Stimulated activated CD4-positive, alpha-beta T cell treated with anti-CD3 and anti-CD28 coated beads, TNF-alpha, amount 100 ng/mL, for 4 hours (primary cell): ENCODE results near the gene SNAPC1.
A peak's percentile ranks its signal among the peaks of the same experiment; 100 is the strongest.

ENCODE experiments used
- DNase-seq, 3 experiments: peaks; one replicate each; pipeline ENCODE4 v3.0.0-alpha.2; 2020; ENCODE audit warnings: low read depth in 3 of 3

SNAPC1 gene

GRCh38 chr14:61811882-61812346 lies 49.7 kb downstream of the SNAPC1 start:
- DNase-seq = no peak

- DNase-seq = no peak
Measured at GRCh38 chr14:61812347-61813095, 50.3 kb downstream of the SNAPC1 start, which contains the start of gene SYT16. Gene SYT16 (plus strand): TSS chr14:61812703.

GRCh38 chr14:61813096-61813606 lies 50.9 kb downstream of the SNAPC1 start:
- no peak for DNase-seq

- DNase-seq = no peak
Measured at GRCh38 chr14:61822458-61822857, 60.2 kb downstream of the SNAPC1 start.

- DNase-seq = no peak
Measured at GRCh38 chr14:61832783-61833182, 70.6 kb downstream of the SNAPC1 start.

DNA sequence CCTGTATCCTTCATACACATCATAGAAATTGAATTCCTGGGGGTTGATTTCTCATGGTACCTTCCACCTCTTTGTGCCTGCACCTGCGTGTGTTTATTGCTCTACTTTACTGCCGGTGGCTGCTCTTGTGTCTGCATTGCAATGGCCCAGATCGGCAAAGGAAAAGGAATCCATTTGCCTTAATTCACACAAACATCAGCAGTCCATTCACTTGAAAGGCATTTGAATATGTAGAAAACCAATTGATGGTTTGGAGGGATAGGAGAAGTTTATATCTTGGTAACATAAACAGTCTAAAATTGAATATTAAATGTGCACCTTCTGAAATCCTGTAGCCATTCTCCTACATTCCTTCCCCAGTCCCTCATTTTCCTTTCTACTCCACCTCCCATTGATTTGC lies 74.0 kb downstream of the SNAPC1 start:
- DNase-seq = no peak

DNA sequence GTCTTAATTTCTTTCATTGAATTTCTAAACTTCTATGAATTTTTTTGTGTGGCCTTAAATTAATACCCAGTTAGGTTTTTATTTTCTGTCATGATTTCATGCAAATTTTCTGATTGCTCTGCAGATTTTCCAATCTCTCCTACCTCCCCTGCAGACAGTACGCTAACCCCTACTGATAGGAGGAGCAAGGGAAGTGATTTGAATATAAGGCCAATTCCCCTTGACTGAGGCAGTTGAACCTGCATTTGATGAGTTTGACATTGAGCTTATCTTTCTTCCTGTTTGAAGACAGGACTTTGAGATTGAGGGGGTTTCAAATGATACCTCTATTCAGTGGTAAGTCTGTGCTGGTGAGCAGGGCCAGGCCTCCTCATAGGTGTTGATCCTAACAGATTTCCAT lies 74.6 kb downstream of the SNAPC1 start:
- no peak for DNase-seq

- DNase-seq = peak; percentile 38 to 56 (median 52)
Measured at GRCh38 chr14:61837336-61838229, 75.4 kb downstream of the SNAPC1 start.

DNA sequence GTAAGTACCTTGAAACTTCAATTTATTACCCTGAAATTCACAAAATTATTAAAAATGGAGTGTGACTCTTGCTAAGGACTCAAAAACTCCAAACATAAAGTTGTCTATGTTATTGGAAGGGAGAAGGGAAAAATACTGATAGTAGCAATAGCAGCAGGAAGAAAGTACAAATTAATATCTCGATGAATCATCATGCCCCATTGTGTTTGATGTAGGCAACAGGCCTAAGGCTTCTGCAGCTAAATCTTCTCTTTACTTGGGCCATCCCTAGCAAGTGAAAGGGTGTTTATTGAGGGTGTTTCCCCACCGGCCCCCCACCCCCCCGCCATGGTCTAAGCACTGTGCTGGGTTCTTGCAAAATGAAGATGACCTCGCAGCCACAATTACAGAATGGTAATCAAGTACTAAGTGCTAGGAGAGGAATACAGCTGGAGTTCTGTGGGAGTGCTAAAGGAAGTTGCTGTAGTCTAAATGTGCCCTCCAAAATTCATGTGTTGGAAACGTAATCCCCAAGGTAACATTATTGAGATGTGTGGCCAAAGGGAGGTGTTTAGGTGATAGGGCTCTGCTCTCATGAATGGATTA lies 76.5 kb downstream of the SNAPC1 start:
- no peak for DNase-seq

DNA sequence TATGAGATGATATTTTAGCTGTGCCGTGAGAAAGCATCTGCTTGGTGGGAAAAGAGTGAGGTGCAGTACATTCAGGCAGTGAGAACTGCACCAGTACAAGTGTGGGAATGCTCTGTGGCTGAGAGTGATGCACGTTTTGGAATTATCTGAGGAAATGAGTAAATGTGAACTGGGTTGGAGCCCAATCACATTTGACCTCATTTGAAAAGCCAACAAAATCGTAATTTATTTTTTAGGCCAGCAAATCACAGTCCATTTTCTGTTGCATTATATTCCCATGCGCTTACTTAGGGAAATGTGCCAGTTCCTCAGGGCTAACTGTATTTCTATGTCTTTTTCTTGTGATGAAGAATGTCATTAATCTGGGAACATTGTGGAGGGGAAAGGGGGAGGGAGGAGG lies 77.3 kb downstream of the SNAPC1 start:
- no peak for DNase-seq

DNA sequence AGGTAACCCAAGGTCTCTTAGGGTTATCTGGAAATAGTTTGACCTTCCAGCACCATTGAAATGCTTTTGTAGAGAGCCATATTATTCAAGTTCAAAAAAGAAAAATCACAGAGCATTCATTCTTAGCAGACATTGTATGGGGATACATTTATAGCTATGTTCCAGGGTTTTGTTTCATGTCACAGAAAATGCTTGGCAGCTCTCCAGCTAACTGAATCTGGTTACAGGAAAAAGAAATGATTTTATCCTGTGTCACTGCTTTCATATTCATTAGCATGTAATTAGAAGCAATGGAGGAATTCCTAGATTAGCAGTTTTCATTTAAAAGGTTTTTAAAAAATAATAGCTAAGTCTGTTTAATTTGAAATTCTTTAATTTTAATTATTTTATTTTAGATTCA lies 78.9 kb downstream of the SNAPC1 start:
- no peak for DNase-seq
